Measurements from ENCODE around the gene CACNA1B. TPM values are rescaled to one million over a fixed set of nuclear protein-coding genes. Genes with fewer than 3 reads are reported as not detected.
"Not testable (repeated sequence)": the region's sequence is repeated elsewhere in the genome, so short reads cannot be mapped to it uniquely, and the experiment has no call there.

CACNA1B gene
- total RNA-seq, 1 donor from 2014 or later, result 3.1 TPM

DNA sequence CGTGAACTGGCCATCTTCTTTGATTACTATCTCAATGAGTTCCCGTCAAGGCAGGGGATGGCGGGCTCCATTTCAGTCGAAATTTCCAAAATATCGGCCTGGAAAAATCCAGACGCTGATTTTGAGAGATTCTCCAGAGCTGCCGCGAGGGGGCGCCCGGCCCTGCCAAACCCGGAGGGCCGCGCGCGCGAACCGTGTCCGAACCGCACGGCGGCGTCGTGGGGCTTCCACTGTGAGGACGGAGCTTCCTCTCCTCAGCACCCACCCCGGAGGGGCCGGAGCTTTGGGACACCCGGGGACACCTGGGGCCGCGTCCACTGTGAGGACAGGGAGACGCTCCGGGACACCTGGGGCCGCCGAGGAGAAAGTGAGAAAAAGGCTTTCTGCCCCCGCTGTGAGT, 270.0 kb downstream of the CACNA1B start:
- DNase-seq (ENCODE audit: low read depth, low spot score), result peak; percentile 53
- H3K36me3 Mint-ChIP-seq (ENCODE audit: low read depth); H3K27ac Mint-ChIP-seq (ENCODE audit: unreplicated experiment); H3K4me3 Mint-ChIP-seq; H3K4me1 Mint-ChIP-seq; H3K9me3 Mint-ChIP-seq: not testable (repeated sequence)
- peaks cover 28% of the 10 kb centered on the region for H3K27me3 Mint-ChIP-seq (ENCODE audit: low read depth)
- TF ChIP-seq, protein P1, sequence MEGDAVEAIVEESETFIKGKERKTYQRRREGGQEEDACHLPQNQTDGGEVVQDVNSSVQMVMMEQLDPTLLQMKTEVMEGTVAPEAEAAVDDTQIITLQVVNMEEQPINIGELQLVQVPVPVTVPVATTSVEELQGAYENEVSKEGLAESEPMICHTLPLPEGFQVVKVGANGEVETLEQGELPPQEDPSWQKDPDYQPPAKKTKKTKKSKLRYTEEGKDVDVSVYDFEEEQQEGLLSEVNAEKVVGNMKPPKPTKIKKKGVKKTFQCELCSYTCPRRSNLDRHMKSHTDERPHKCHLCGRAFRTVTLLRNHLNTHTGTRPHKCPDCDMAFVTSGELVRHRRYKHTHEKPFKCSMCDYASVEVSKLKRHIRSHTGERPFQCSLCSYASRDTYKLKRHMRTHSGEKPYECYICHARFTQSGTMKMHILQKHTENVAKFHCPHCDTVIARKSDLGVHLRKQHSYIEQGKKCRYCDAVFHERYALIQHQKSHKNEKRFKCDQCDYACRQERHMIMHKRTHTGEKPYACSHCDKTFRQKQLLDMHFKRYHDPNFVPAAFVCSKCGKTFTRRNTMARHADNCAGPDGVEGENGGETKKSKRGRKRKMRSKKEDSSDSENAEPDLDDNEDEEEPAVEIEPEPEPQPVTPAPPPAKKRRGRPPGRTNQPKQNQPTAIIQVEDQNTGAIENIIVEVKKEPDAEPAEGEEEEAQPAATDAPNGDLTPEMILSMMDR (conservative IDR thresholded peaks at IDR 0.05), result peak; percentile 60

DNA sequence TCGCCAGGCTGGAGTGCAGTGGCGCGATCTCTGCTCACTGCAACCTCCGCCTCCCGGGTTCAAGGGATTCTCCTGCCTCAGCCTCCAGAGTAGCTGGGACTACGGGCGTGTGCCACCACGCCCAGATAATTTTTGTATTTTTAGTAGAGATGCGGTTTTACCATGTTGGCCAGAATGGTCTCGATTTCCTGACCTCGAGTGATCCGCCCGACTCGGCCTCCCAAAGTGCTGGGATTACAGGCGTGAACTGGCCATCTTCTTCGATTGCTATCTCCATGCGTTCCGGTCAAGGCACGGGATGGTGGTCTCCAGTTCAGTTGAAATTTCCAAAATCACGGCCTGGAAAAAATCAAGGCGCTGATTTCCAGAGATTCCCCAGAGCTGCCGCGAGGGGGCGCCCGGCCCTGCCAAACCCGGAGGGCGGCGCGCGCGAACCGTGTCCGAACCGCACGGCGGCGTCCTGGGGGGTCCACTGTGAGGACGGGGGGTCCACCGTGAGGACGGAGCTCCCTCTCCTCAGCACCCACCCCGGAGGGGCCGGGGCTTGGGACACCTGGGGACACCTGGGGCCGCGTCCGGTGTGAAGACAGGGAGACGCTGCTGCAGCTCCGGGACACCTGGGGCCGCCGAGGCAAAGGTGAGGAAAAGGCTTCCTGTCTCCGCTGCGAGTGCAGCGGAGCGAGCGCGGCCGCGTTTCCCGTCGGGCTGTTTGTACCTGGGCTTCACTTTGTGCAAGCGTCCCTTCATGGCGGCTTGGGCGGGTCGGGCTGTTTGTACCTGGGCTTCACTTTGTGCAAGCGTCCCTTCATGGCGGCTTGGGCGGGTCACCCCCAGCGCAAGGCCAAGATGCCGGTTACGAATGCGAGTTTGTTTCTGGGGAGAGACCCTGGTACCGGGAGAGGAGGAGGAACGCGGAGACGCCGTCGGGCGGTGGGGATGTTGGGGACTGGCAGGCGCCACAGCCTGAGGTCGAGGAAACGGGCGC, 272.4 kb downstream of the CACNA1B start:
- not testable (repeated sequence) for H3K36me3 Mint-ChIP-seq (ENCODE audit: low read depth); H3K27ac Mint-ChIP-seq (ENCODE audit: unreplicated experiment); H3K9me3 Mint-ChIP-seq; H3K4me1 Mint-ChIP-seq
- TF ChIP-seq, protein P1 (conservative IDR thresholded peaks at IDR 0.05), result peak; percentile 67
- peak overlapping the region; percentile 84 for H3K4me3 Mint-ChIP-seq
- DNase-seq (ENCODE audit: low read depth, low spot score), result peak; percentile 23
- peaks cover 27% of the 10 kb centered on the region for H3K27me3 Mint-ChIP-seq (ENCODE audit: low read depth)

DNA sequence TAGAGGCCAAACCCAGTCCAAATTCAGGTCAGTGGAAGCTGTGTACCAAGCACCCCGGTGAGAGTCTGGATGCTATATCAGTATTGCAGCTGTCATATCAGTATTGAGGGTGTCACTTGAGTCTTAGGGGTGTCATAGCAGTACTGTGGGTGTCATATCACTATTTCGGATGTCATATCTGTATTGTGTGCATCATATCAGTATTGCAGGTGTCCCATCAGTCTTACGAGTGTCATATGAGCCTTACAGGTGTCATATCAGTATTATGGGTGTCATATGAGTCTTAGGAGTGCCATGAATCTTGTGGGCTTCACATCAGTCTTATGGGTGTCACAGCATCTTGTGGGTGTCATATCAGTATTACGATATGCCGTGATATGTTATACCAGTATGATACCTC, 278.2 kb downstream of the CACNA1B start:
- H3K4me1 Mint-ChIP-seq; H3K4me3 Mint-ChIP-seq; H3K36me3 Mint-ChIP-seq (ENCODE audit: low read depth); H3K9me3 Mint-ChIP-seq; H3K27ac Mint-ChIP-seq (ENCODE audit: unreplicated experiment); DNase-seq (ENCODE audit: low read depth, low spot score): not testable (repeated sequence)
- H3K27me3 Mint-ChIP-seq (ENCODE audit: low read depth), result peaks cover 15% of the 10 kb centered on the region

GRCh38 chr9:138166793-138167192, 289.2 kb downstream of the CACNA1B start:
- H3K4me3 Mint-ChIP-seq; DNase-seq (ENCODE audit: low read depth, low spot score); H3K4me1 Mint-ChIP-seq; H3K9me3 Mint-ChIP-seq; H3K36me3 Mint-ChIP-seq (ENCODE audit: low read depth); H3K27me3 Mint-ChIP-seq (ENCODE audit: low read depth); H3K27ac Mint-ChIP-seq (ENCODE audit: unreplicated experiment): not testable (repeated sequence)

Small RNA genes within 50 kb of the gene (microRNA-seq; reads per million reads assigned to microRNA genes)
- gene MIR602, result 2.4 reads per million

All from neural crest cell (in vitro differentiated cells).